KBM-7 (cell line): ENCODE measurements around the gene MCM10.
"Not testable (repeated sequence)": the region's sequence is repeated elsewhere in the genome, so short reads cannot be mapped to it uniquely, and the experiment has no call there.

ENCODE experiments used
- DNase-seq: peaks from one replicate; pipeline ENCODE4 v3.0.0-alpha.2; 2015
- in situ Hi-C: fragments of 300-500 bp; cut with MboI; formaldehyde crosslinking; loops from 2 replicates; pipeline ENCODE4 v1.14.3; 2020; ENCODE audit warnings: low sequenced_read_pairs, low pct_unique_long_range_greater_than_20kb, mixed read lengths

Gene MCM10

DNA sequence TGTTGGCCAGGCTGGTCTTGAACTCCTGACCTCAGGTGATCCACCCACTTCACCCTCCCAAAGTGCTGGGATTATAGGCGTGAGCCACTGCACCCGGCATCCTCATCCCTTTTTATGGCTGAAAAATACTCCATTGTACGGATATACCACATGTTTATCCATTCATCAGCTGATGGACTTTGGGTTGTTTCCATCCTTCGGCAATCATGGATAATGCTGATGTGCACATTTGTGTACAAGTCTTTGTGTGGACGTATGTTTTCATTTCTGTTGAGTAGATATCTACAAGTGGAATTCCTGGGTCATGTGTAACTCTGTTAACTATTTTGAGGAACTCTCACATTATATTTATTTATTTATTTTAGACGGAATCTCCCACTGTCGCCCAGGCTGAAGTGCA is 78.6 kb downstream of the MCM10 start:
- DNase-seq, result no peak
- in situ Hi-C loops, result no loop called here

DNA sequence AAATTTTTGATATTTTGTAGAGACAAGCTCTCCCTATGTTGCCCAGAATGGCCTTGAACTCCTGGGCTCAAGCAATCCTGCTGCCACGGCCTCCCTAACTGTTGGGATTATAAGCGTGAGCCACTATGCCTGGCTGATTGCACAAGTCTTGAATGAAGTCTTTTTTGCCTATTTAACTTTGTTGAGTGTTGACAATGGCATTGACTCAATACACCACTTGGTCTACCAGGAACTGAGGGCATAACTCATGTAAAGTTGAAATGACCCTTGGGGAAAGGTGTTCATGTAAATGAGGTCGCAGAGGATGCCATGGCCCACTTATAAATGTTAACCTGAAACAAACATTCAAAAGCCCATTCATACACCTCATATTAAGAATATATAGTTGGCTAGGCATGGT is 80.3 kb downstream of the MCM10 start:
- in situ Hi-C loops, result no loop called here
- DNase-seq, result no peak

DNA sequence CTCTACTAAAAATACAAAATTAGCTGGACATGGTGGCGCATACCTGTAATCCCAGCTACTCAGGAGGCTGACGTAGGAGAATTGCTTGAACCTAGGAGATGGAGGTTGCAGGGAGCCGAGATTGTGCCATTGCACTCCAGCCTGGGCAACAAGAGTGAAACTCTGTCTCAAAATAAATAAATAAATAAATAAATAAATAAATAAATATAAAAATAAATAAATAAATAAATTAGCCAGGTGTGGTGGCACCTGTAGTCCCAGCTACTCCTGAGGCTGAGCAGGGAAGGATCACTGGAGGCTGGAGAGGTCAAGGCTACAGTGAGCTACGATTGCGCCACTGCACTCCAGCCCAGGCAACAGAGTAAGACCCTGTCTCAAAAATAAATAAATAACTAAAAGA is 80.9 kb downstream of the MCM10 start:
- in situ Hi-C loops, DNase-seq: not testable (repeated sequence)

DNA sequence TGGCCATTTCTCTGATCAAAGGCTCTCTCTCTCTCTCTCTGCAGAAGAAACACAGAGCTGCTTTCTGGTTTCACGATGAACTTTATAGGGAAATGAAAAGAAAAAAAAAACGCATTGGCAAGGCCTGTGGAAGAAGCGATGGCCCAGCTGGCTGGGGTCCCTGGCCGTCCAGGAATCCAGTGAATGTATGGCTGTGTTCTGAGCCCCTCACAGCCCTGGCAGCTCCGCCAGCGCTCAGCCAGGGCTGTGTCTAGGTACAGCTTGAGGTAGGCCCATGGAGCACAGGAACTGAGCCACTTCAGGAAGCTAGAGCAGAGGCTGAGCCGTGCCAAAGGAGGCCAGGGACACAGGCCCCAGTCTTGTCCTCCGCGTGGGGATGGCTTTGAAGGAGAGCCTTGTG is 85.9 kb downstream of the MCM10 start:
- in situ Hi-C loops, result no loop called here
- DNase-seq, result no peak

DNA sequence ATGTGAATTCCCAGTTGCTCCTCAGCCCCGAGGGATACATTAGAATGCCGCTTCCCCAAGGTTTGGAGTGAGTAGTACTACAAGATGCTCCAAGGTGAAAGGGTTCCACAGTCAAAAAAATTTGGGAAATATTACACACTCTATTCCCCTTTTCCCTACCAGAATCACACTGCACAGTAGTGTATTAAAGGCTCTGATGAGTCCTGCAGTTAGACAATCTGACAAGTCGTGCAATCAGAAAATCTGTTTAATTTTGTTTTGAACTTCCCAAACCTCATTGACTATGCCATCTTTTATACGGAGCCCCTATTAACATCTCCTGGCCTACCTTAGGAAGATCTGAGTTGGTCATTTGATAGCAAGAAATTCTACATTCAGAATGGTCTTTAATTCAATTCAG is 86.4 kb downstream of the MCM10 start:
- no peak for DNase-seq
- in situ Hi-C loops, result no loop called here

DNA sequence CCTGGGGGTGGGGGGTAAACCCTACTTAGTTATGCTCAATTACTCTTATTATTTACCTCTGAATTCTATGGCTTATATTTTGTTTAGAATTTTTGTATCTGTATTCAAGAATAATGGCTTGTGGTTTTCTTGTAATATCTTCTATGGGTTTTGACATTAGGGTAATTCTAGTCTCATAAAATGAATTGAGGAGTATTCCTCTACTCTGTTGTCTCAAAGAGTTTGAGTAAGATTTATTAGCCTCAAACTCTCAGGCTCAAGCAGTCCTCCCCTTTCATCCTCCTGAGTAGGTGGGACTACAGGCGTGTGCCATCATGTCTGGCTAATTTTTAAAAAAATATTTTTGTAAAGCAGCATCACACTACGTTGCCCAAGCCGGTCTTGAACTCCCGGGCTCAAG is 92.4 kb downstream of the MCM10 start:
- DNase-seq, result no peak
- in situ Hi-C loops, result no loop called here

DNA sequence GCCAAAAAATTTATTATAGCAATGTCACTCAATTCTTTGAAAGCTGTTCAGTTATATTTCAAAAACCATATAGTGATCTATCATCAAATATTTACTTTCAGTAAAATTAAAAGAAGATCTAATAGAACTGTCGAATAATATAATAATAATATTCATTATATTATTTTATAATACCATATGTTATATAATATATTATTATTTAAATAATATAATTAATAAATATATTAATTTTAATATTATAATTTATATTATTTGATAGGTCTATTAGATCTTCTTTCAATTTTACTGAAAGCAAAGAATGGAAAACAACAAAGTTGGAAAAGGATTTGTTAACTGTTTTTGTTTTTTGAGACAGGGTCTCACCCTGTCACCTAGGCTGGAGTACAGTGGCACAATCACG is 95.3 kb downstream of the MCM10 start:
- in situ Hi-C loops, result no loop called here
- DNase-seq, result no peak

DNA sequence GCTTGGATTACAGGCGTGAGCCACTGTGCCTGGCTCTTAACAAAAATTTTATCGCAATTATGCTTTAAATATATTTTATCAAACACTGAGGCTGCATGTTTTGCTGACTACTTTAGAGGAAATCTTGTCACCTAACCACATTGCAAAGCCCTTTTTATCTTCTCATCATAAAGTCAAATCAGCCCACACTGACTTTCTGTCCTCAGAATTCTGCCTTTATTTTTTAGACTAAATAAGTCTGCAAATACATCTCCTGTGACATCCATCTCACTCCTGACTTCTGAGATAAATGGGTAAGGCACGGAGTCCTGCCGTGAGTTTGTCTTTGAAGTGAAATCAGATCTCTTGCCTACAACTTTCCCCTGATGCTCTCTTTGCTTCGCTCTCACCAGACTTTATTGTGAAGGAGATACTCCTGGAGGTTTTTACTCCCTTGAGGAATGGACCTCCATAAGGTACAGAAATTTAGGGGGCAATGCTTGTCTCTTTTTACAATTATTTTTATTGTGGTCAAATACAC is 96.3 kb downstream of the MCM10 start:
- no peak for DNase-seq
- in situ Hi-C loops, result no loop called here
